H1 (cell line): Measurements from ENCODE around the gene DLK1. TPM values are rescaled to one million over a fixed set of nuclear protein-coding genes. Genes with fewer than 3 reads are reported as not detected.

Experiments used
- SIN3A ChIP-seq, 2 experiments: IDR thresholded peaks in 1 of 2; conservative IDR thresholded peaks in 1 of 2; 2 replicates each; pipeline ENCODE4 v1.6.1; 2011 to 2012; ENCODE audit warnings: low read length in 2 of 2, improper control_type of control experiment in 1 of 2, low read depth in 1 of 2, mild to moderate bottlenecking in 1 of 2
- polyA plus RNA-seq, 7 experiments: library from polyadenylated mRNA; depleted of rRNA in 3 of 7; stranded (reverse) in 5 of 7; unstranded in 2 of 7; fragments of >200 nt in 5 of 7; fragments of 200-250 nt in 2 of 7; gene quantifications; 1 replicate in 5 of 7; 2 replicates in 1 of 7; 4 replicates in 1 of 7; pipeline versions ENCODE4 v1.2.1 to v1.2.3, GENCODE V29; 2011 to 2013; ENCODE audit warnings: missing spikeins in 2 of 7, mixed read lengths in 2 of 7
- total RNA-seq: library from RNA; stranded (reverse); fragmentation: NEBNext Ultra II Directional; extraction: Animal tissue kit (Norgen Biotek cat#: 25700); gene quantifications from 2 replicates; pipeline ENCODE4 v1.2.1, GENCODE V29; 2021

DLK1 gene
- total and polyA plus RNA-seq, 2 of the 8 experiments (the other 6 are each of a cell fraction or from before 2014, with no cell fraction given), result 1.3 to 2.4 TPM

GRCh38 chr14:100696008-100696407 lies 30.7 kb upstream of the DLK1 start (continued):
- no peak for TF ChIP-seq SIN3A (conservative IDR thresholded peaks at IDR 0.05 in 1 of 2, IDR thresholded peaks at IDR 0.05 in 1 of 2; ENCODE audit: low read depth in 1 of 2, low read length in 2 of 2)
